OCI-LY3 (cell line): ENCODE data around the gene ERVH48-1.

Experiments
- EZH2phosphoT487 ChIP-seq: fragments of 200-600 bp; shearing (Covaris generic); IDR thresholded peaks from 2 replicates; pipeline ENCODE4 v1.6.1; 2018; ENCODE audit warnings: antibody characterized with exemption, mixed run types, low read depth
- TF ChIP-seq, protein P1 (sequence below): fragments of 200-600, 300-600 bp; sonication (generic); IDR thresholded peaks from 2 replicates; pipeline ENCODE4 v1.5.1; 2014; ENCODE audit warnings: antibody characterized with exemption, low read length, low read depth

DNA sequence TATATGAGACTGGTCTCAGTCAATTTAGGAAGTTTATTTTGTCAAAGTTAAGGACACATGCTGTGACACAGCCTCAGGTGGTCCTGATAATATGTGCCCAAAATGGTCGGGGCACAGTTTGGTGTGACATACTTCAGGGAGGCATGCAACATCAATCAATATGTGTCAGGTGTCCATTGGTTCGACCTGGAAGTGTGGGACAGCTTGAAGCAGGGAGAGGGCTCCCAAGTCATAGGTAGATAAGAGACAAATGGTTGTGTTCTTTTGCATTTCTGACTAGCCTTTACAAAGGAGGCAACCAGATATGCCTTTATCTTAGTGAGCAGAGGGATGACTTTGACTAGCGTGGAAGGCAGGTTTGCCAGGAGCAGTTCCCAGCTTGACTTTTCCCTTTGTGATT, 4.5 kb upstream of the ERVH48-1 start:
- TF ChIP-seq EZH2phosphoT487, result no peak
- TF ChIP-seq, protein P1, sequence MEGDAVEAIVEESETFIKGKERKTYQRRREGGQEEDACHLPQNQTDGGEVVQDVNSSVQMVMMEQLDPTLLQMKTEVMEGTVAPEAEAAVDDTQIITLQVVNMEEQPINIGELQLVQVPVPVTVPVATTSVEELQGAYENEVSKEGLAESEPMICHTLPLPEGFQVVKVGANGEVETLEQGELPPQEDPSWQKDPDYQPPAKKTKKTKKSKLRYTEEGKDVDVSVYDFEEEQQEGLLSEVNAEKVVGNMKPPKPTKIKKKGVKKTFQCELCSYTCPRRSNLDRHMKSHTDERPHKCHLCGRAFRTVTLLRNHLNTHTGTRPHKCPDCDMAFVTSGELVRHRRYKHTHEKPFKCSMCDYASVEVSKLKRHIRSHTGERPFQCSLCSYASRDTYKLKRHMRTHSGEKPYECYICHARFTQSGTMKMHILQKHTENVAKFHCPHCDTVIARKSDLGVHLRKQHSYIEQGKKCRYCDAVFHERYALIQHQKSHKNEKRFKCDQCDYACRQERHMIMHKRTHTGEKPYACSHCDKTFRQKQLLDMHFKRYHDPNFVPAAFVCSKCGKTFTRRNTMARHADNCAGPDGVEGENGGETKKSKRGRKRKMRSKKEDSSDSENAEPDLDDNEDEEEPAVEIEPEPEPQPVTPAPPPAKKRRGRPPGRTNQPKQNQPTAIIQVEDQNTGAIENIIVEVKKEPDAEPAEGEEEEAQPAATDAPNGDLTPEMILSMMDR, result no peak
